Endothelial cell (in vitro differentiated cells): ENCODE data around the gene EIF3K. TPM values are rescaled to one million over a fixed set of nuclear protein-coding genes. Genes with fewer than 3 reads are reported as not detected.
"Not testable (repeated sequence)": the region's sequence is repeated elsewhere in the genome, so short reads cannot be mapped to it uniquely, and the experiment has no call there.

Experiments used
- DNase-seq: peaks from one replicate; pipeline ENCODE4 v3.0.0; 2021; ENCODE audit warnings: low spot score
- H3K27ac Mint-ChIP-seq: one replicate; pipeline ENCODE4 v1.8.0; 2021; ENCODE audit warnings: mixed read lengths, inconsistent platforms; ENCODE audit not compliant: unreplicated experiment
- H3K27me3 Mint-ChIP-seq: one replicate; pipeline ENCODE4 v1.8.0; 2021; ENCODE audit warnings: mild to moderate bottlenecking, moderate library complexity, mixed read lengths, inconsistent platforms; ENCODE audit not compliant: unreplicated experiment
- H3K36me3 Mint-ChIP-seq: one replicate; pipeline ENCODE4 v1.8.0; 2021; ENCODE audit warnings: mild to moderate bottlenecking, low read depth, mixed read lengths, inconsistent platforms; ENCODE audit not compliant: unreplicated experiment
- H3K4me1 Mint-ChIP-seq: one replicate; pipeline ENCODE4 v1.8.0; 2021; ENCODE audit warnings: mild to moderate bottlenecking, mixed read lengths, inconsistent platforms; ENCODE audit not compliant: unreplicated experiment
- H3K4me3 Mint-ChIP-seq: one replicate; pipeline ENCODE4 v1.8.0; 2021; ENCODE audit warnings: mild to moderate bottlenecking, mixed read lengths, inconsistent platforms; ENCODE audit not compliant: unreplicated experiment
- H3K9me3 Mint-ChIP-seq: one replicate; pipeline ENCODE4 v1.8.0; 2021; ENCODE audit warnings: mixed read lengths, inconsistent platforms; ENCODE audit not compliant: unreplicated experiment
- CTCF ChIP-seq: fragments of 200-600 bp; sonication (generic); IDR thresholded peaks from one replicate; pipeline ENCODE4 v1.5.0; 2021; ENCODE audit warnings: antibody characterized with exemption; ENCODE audit not compliant: unreplicated experiment
- total RNA-seq: library from RNA; stranded (reverse); fragmentation: NEBNext Ultra II Directional; extraction: Animal tissue kit (Norgen Biotek cat#: 25700); gene quantifications from one replicate; pipeline ENCODE4 v1.2.1, GENCODE V29; 2021; ENCODE audit not compliant: unreplicated experiment

EIF3K gene
- total RNA-seq, 1 donor from 2014 or later, result 469 TPM

- TF ChIP-seq CTCF, result peak; percentile 12
- H3K9me3 Mint-ChIP-seq, result no peaks in the 10 kb centered on the region
- H3K4me3 Mint-ChIP-seq, result no peak overlapping the region
- H3K27me3 Mint-ChIP-seq, result peaks cover 7% of the 10 kb centered on the region
- no peak for DNase-seq
- no peak overlapping the region for H3K27ac Mint-ChIP-seq
- H3K4me1 Mint-ChIP-seq, result peaks cover 9% of the 10 kb centered on the region
- peaks cover 3% of the 10 kb centered on the region for H3K36me3 Mint-ChIP-seq
Observed at GRCh38 chr19:38592940-38593339, 26.0 kb upstream of the EIF3K start.

GRCh38 chr19:38596057-38596981 lies 22.7 kb upstream of the EIF3K start:
- Mint-ChIP-seq H3K9me3 (no peaks in the 10 kb centered on the region), H3K36me3 (peaks cover 9% of the 10 kb centered on the region), H3K27me3 (peaks cover 6% of the 10 kb centered on the region), H3K4me3 (peak overlapping the region; percentile 82), H3K27ac (no peak overlapping the region), H3K4me1 (peaks cover 9% of the 10 kb centered on the region)
- no peak for TF ChIP-seq CTCF
- peak; percentile 62 for DNase-seq

GRCh38 chr19:38597075-38597474 lies 21.9 kb upstream of the EIF3K start:
- no peak for TF ChIP-seq CTCF
- Mint-ChIP-seq H3K4me1 (peaks cover 9% of the 10 kb centered on the region), H3K9me3 (no peaks in the 10 kb centered on the region), H3K4me3 (no peak overlapping the region), H3K36me3 (peaks cover 9% of the 10 kb centered on the region), H3K27me3 (peaks cover 6% of the 10 kb centered on the region), H3K27ac (no peak overlapping the region)
- peak; percentile 27 for DNase-seq

- peaks cover 9% of the 10 kb centered on the region for H3K4me1 Mint-ChIP-seq
- H3K27me3 Mint-ChIP-seq, result peaks cover 6% of the 10 kb centered on the region
- no peaks in the 10 kb centered on the region for H3K9me3 Mint-ChIP-seq
- H3K36me3 Mint-ChIP-seq, result peaks cover 9% of the 10 kb centered on the region
- peak overlapping the region; percentile 37 for H3K4me3 Mint-ChIP-seq
- no peak overlapping the region for H3K27ac Mint-ChIP-seq
- no peak for TF ChIP-seq CTCF
- no peak for DNase-seq
Observed at GRCh38 chr19:38599722-38600121, 19.3 kb upstream of the EIF3K start.

- not testable (repeated sequence) for H3K4me3 Mint-ChIP-seq, H3K36me3 Mint-ChIP-seq, H3K27ac Mint-ChIP-seq, H3K9me3 Mint-ChIP-seq, H3K27me3 Mint-ChIP-seq, DNase-seq, H3K4me1 Mint-ChIP-seq
Observed at GRCh38 chr19:38602856-38603255, 16.1 kb upstream of the EIF3K start.
